AG09309 (cell line): ENCODE results near the gene ZNF771.

ENCODE experiments used
- DNase-seq: peaks from one replicate; pipeline ENCODE4 v3.0.0-alpha.2; 2010; ENCODE audit warnings: low read depth
- H3K4me3 ChIP-seq: 2 replicates; pipeline ENCODE4 v1.5.1; 2011; ENCODE audit warnings: mild to moderate bottlenecking, low read depth, low read length, moderate library complexity; ENCODE audit not compliant: control insufficient read depth
- CTCF ChIP-seq: IDR thresholded peaks from 2 replicates; pipeline ENCODE4 v1.5.1; 2011; ENCODE audit warnings: mild to moderate bottlenecking, low read depth, low read length, inconsistent platforms; ENCODE audit not compliant: insufficient read depth, control insufficient read depth; ENCODE audit errors: missing control alignments

Gene ZNF771

GRCh38 chr16:30434852-30435251 is 27.4 kb downstream of the ZNF771 start:
- H3K4me3 ChIP-seq, result no peak overlapping the region
- no peak for DNase-seq
- TF ChIP-seq CTCF, result no peak

- no peak for TF ChIP-seq CTCF
- no peak for DNase-seq
Observed at GRCh38 chr16:30437511-30438046, 30.2 kb downstream of the ZNF771 start.

GRCh38 chr16:30438835-30439234 is 31.4 kb downstream of the ZNF771 start:
- TF ChIP-seq CTCF, result no peak
- no peak for DNase-seq
- no peak overlapping the region for H3K4me3 ChIP-seq

More at GRCh38 chr16:30437511-30438046, 30.2 kb downstream of the ZNF771 start:
- no peak overlapping the region for H3K4me3 ChIP-seq

- DNase-seq, result no peak
- no peak overlapping the region for H3K4me3 ChIP-seq
- TF ChIP-seq CTCF, result no peak
Observed at GRCh38 chr16:30439720-30440348, 32.4 kb downstream of the ZNF771 start.

- TF ChIP-seq CTCF, result no peak
- H3K4me3 ChIP-seq, result no peak overlapping the region
- no peak for DNase-seq
Observed at GRCh38 chr16:30443631-30444030, 36.2 kb downstream of the ZNF771 start.

- peak overlapping the region; percentile 68 for H3K4me3 ChIP-seq
- DNase-seq, result no peak
- no peak for TF ChIP-seq CTCF
Observed at GRCh38 chr16:30444231-30445148, 37.1 kb downstream of the ZNF771 start.
